MCF 10A (cell line): Measurements from ENCODE around the gene TBCC. TPM values are rescaled to one million over a fixed set of nuclear protein-coding genes. Genes with fewer than 3 reads are reported as not detected.

ENCODE experiments used
- BruUV-seq: library from RNA; stranded (reverse); fragments of 400-500 nt; replicated peaks from 2 replicates; lab custom pipeline; 2021; lab: Mats Ljungman, UMichigan
- CTCF ChIA-PET: fragments of 300-600 bp; sonication (Branson Sonifier 250); formaldehyde crosslinking; extraction: SDS; loops from one replicate; lab custom pipeline; 2021; ENCODE audit warnings: antibody characterized with exemption, inconsistent platforms; lab: Yijun Ruan, JAX
- POLR2A ChIA-PET: fragments of 300-600, 350-650 bp; sonication (Branson Sonifier 250); formaldehyde crosslinking; extraction: SDS; loops from one replicate; lab custom pipeline; 2020; ENCODE audit warnings: antibody characterized with exemption, inconsistent platforms; lab: Yijun Ruan, JAX
- DNase-seq: peaks from one replicate; pipeline ENCODE4 v3.0.0-alpha.2; 2018; ENCODE audit not compliant: unreplicated experiment
- H3K27ac Mint-ChIP-seq: one replicate; pipeline ENCODE4 v1.8.0; 2022; ENCODE audit warnings: mild to moderate bottlenecking, low read depth, mixed read lengths; ENCODE audit not compliant: unreplicated experiment
- H3K27me3 Mint-ChIP-seq: one replicate; pipeline ENCODE4 v1.8.0; 2022; ENCODE audit warnings: mixed read lengths; ENCODE audit not compliant: insufficient read depth, unreplicated experiment
- H3K36me3 Mint-ChIP-seq: one replicate; pipeline ENCODE4 v1.8.0; 2022; ENCODE audit warnings: mild to moderate bottlenecking, moderate library complexity, mixed read lengths; ENCODE audit not compliant: insufficient read depth, unreplicated experiment
- H3K4me1 Mint-ChIP-seq: one replicate; pipeline ENCODE4 v1.8.0; 2022; ENCODE audit warnings: mixed read lengths; ENCODE audit not compliant: insufficient read depth, unreplicated experiment
- H3K4me3 Mint-ChIP-seq: one replicate; pipeline ENCODE4 v1.8.0; 2022; ENCODE audit warnings: mild to moderate bottlenecking, moderate library complexity, mixed read lengths; ENCODE audit not compliant: unreplicated experiment
- H3K9me3 Mint-ChIP-seq: one replicate; pipeline ENCODE4 v1.8.0; 2022; ENCODE audit warnings: mixed read lengths; ENCODE audit not compliant: unreplicated experiment
- intact Hi-C: fragments of 100-400 bp; cut with micrococcal nuclease; formaldehyde crosslinking; loops from 2 replicates; pipeline ENCODE4 v1.14.1; 2022
- total RNA-seq: library from RNA; stranded (reverse); gene quantifications from 2 replicates; pipeline ENCODE4 v1.2.3, GENCODE V29; 2022
- TF ChIP-seq, protein P1 (sequence below): fragments of 200-600 bp; IDR thresholded peaks from one replicate; pipeline ENCODE4 v1.8.0; 2022; ENCODE audit warnings: antibody characterized with exemption, mild to moderate bottlenecking; ENCODE audit not compliant: unreplicated experiment

TBCC gene
- total RNA-seq, 1 experiment from 2014 or later = 13.7 TPM

GRCh38 chr6:42727627-42728026 lies 18.3 kb downstream of the TBCC start:
- intact Hi-C loops = loop anchor here (2.0 kb wide), 2 partner anchors 35 to 171 kb away; no protein-coding TSS in a partner anchor
- H3K36me3 Mint-ChIP-seq = no peaks in the 10 kb centered on the region
- no peaks in the 10 kb centered on the region for H3K27me3 Mint-ChIP-seq
- CTCF ChIA-PET = interaction anchor here (0.6 to 3.7 kb wide), 10 partner anchors 14 to 1537 kb away, joined by 3 to 40 read pairs (median 4); partner anchors contain the start of gene RPL7L1
- H3K9me3 Mint-ChIP-seq = no peaks in the 10 kb centered on the region
- DNase-seq = no peak
- TF ChIP-seq, protein P1, sequence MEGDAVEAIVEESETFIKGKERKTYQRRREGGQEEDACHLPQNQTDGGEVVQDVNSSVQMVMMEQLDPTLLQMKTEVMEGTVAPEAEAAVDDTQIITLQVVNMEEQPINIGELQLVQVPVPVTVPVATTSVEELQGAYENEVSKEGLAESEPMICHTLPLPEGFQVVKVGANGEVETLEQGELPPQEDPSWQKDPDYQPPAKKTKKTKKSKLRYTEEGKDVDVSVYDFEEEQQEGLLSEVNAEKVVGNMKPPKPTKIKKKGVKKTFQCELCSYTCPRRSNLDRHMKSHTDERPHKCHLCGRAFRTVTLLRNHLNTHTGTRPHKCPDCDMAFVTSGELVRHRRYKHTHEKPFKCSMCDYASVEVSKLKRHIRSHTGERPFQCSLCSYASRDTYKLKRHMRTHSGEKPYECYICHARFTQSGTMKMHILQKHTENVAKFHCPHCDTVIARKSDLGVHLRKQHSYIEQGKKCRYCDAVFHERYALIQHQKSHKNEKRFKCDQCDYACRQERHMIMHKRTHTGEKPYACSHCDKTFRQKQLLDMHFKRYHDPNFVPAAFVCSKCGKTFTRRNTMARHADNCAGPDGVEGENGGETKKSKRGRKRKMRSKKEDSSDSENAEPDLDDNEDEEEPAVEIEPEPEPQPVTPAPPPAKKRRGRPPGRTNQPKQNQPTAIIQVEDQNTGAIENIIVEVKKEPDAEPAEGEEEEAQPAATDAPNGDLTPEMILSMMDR = no peak
- H3K4me1 Mint-ChIP-seq = no peaks in the 10 kb centered on the region
- POLR2A ChIA-PET = interaction anchor here (1.2 to 1.8 kb wide), 2 partner anchors 15 to 19 kb away, joined by 3 to 12 read pairs; no protein-coding TSS in a partner anchor
- BruUV-seq = no TSS peak
- H3K4me3 Mint-ChIP-seq = no peak overlapping the region
- no peak overlapping the region for H3K27ac Mint-ChIP-seq

GRCh38 chr6:42727087-42727611 lies 18.8 kb downstream of the TBCC start:
- Mint-ChIP-seq H3K9me3 (no peaks in the 10 kb centered on the region), H3K4me3 (no peak overlapping the region), H3K4me1 (no peaks in the 10 kb centered on the region), H3K36me3 (no peaks in the 10 kb centered on the region), H3K27me3 (no peaks in the 10 kb centered on the region), H3K27ac (no peak overlapping the region)
- TF ChIP-seq, protein P1 = no peak
- DNase-seq = no peak
- BruUV-seq = no TSS peak
- CTCF ChIA-PET = interaction anchor here (0.6 to 3.7 kb wide), 18 partner anchors 13 to 1537 kb away, joined by 3 to 40 read pairs (median 4); partner anchors contain the start of gene RPL7L1
- POLR2A ChIA-PET = interaction anchor here (1.0 to 1.8 kb wide), 9 partner anchors 12 to 72 kb away, joined by 3 to 12 read pairs (median 5); partner anchors contain the start of gene BICRAL
- intact Hi-C loops = loop anchor here (2.0 kb wide), 2 partner anchors 34 to 172 kb away; no protein-coding TSS in a partner anchor

- DNase-seq = peak; percentile 87
Measured at GRCh38 chr6:42726485-42727086, 19.3 kb downstream of the TBCC start.

More at GRCh38 chr6:42726485-42727086, 19.3 kb downstream of the TBCC start:
- POLR2A ChIA-PET = interaction anchor here (0.6 to 2.2 kb wide), 13 partner anchors 11 to 142 kb away, joined by 3 to 17 read pairs (median 3); partner anchors contain the start of genes BICRAL and TBCC
- no peaks in the 10 kb centered on the region for H3K9me3 Mint-ChIP-seq
- CTCF ChIA-PET = interaction anchor here (0.6 to 3.7 kb wide), 27 partner anchors 12 to 174 kb away, joined by 3 to 40 read pairs (median 4); partner anchors contain the start of genes RPL7L1 and TBCC
- TF ChIP-seq, protein P1 = peak; percentile 74
- BruUV-seq = no TSS peak
- no peak overlapping the region for H3K27ac Mint-ChIP-seq
- peak overlapping the region; percentile 11 for H3K4me3 Mint-ChIP-seq
- no peaks in the 10 kb centered on the region for H3K36me3 Mint-ChIP-seq
- no peaks in the 10 kb centered on the region for H3K4me1 Mint-ChIP-seq
- intact Hi-C loops = loop anchor here (1.0 to 2.0 kb wide), 4 partner anchors 34 to 172 kb away; no protein-coding TSS in a partner anchor
- H3K27me3 Mint-ChIP-seq = peaks cover 5% of the 10 kb centered on the region
